PC-9 (cell line): Measurements from ENCODE around the gene FABP7.

ENCODE experiments used
- EZH2 ChIP-seq: fragments of 200-600 bp; sonication (generic); IDR thresholded peaks from 2 replicates; pipeline ENCODE4 v1.8.0; 2017; ENCODE audit warnings: antibody characterized with exemption, low read depth
- TF ChIP-seq, protein P1 (sequence below): fragments of 200-600 bp; sonication (generic); conservative IDR thresholded peaks from 2 replicates; pipeline ENCODE4 v1.6.1; 2017; ENCODE audit warnings: mixed run types, antibody characterized with exemption, mild to moderate bottlenecking, moderate library complexity

DNA sequence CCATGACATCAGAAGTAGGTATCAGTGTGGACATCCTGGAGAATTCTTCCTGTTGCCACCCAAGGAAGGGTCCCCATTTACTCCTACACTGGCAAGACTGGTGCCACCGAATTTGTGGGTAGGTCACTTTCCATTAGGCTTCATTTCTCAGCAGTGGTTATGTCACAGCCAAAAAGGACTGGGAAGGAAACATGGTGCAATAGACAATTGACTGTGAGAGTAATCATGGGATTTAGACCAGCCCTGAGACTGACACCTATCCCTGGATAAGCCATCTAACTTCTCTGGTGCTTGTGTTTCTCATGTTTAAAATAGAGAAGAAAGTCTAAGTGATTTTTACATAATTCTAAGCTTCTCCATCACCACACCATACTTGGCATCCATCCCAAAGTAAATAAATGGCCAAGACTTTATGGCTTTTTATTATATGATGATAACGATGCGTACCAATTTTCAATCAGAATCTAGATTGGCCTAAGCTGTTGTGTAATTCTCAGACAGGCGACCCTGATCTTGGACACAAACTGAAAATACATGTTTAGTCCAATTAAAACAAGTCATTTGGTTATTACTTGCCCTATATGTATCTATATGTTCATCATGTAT lies 19.7 kb downstream of the FABP7 start:
- TF ChIP-seq, protein P1, sequence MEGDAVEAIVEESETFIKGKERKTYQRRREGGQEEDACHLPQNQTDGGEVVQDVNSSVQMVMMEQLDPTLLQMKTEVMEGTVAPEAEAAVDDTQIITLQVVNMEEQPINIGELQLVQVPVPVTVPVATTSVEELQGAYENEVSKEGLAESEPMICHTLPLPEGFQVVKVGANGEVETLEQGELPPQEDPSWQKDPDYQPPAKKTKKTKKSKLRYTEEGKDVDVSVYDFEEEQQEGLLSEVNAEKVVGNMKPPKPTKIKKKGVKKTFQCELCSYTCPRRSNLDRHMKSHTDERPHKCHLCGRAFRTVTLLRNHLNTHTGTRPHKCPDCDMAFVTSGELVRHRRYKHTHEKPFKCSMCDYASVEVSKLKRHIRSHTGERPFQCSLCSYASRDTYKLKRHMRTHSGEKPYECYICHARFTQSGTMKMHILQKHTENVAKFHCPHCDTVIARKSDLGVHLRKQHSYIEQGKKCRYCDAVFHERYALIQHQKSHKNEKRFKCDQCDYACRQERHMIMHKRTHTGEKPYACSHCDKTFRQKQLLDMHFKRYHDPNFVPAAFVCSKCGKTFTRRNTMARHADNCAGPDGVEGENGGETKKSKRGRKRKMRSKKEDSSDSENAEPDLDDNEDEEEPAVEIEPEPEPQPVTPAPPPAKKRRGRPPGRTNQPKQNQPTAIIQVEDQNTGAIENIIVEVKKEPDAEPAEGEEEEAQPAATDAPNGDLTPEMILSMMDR, result no peak
- TF ChIP-seq EZH2, result no peak
